ENCODE data around the gene MBP.

The MBP gene

GRCh38 chr18:76983613-76984051 lies 149.0 kb downstream of the MBP start:
- ChIA-PET CTCF (interaction anchor here (0.6 to 8.2 kb wide), 53 partner anchors 8 to 228 kb away, joined by 3 to 190 read pairs (median 6); no protein-coding TSS in a partner anchor), POLR2A (no interaction called here)
- no peak for DNase-seq (ENCODE audit: extremely low spot score)
- TF ChIP-seq, protein P1, sequence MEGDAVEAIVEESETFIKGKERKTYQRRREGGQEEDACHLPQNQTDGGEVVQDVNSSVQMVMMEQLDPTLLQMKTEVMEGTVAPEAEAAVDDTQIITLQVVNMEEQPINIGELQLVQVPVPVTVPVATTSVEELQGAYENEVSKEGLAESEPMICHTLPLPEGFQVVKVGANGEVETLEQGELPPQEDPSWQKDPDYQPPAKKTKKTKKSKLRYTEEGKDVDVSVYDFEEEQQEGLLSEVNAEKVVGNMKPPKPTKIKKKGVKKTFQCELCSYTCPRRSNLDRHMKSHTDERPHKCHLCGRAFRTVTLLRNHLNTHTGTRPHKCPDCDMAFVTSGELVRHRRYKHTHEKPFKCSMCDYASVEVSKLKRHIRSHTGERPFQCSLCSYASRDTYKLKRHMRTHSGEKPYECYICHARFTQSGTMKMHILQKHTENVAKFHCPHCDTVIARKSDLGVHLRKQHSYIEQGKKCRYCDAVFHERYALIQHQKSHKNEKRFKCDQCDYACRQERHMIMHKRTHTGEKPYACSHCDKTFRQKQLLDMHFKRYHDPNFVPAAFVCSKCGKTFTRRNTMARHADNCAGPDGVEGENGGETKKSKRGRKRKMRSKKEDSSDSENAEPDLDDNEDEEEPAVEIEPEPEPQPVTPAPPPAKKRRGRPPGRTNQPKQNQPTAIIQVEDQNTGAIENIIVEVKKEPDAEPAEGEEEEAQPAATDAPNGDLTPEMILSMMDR (IDR thresholded peaks at IDR 0.05; ENCODE audit: control extremely low read depth, extremely low read depth, low read depth, missing control alignments), result peak; percentile 9

DNA sequence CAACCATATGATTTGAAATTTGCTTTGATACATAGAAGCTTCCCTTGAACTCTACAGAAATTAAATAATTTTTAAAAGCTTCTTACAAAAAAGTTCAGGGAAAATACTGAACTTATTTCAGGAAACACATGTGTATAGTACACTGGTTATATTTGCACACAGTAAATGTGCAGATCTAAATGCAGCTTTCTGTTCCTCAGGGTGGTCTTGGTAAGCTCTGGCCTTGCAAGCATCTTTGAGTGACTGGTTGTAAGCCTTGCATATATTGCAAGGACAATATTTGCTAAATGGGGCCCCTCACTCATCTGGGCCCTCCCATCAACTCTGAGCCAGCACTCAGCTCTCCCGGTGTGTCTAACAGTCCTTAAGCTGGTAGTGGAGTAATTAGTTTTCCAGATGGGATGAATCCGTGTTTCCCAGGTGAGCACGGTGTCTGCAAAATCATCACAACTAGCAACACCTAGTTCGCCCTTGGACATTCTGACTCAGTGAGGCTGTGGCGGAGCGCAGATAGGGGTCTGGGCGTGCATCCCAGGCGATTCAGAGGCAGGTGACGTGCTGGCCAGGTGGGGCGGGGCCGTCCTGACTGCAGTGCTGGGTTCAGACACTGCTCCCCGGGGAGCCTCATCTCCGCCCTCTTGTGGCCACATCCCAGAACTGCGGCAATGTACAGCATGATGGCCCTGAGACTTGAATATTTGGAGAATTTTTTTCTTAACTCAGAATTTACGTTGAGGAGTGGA lies 149.6 kb downstream of the MBP start:
- POLR2A ChIA-PET, result no interaction called here
- CTCF ChIA-PET, result interaction anchor here (0.6 to 8.2 kb wide), 63 partner anchors 8 to 228 kb away, joined by 3 to 190 read pairs (median 4); no protein-coding TSS in a partner anchor
- TF ChIP-seq, protein P1 (IDR thresholded peaks at IDR 0.05; ENCODE audit: control extremely low read depth, extremely low read depth, low read depth, missing control alignments), result peak; percentile 92
- peak; percentile 91 for DNase-seq (ENCODE audit: extremely low spot score)

GRCh38 chr18:76982038-76982437 lies 150.5 kb downstream of the MBP start:
- TF ChIP-seq, protein P1 (IDR thresholded peaks at IDR 0.05; ENCODE audit: control extremely low read depth, extremely low read depth, low read depth, missing control alignments), result no peak
- ChIA-PET POLR2A (interaction anchor here (0.6 kb wide), 1 partner anchor 20 kb away, joined by 3 read pairs; no protein-coding TSS in a partner anchor), CTCF (interaction anchor here (0.7 to 8.2 kb wide), 34 partner anchors 7 to 179 kb away, joined by 3 to 190 read pairs (median 10); no protein-coding TSS in a partner anchor)

GRCh38 chr18:76981396-76981968 lies 151.1 kb downstream of the MBP start:
- TF ChIP-seq, protein P1 (IDR thresholded peaks at IDR 0.05; ENCODE audit: control extremely low read depth, extremely low read depth, low read depth, missing control alignments), result peak; percentile 35
- CTCF ChIA-PET, result interaction anchor here (0.7 to 8.2 kb wide), 15 partner anchors 10 to 230 kb away, joined by 3 to 190 read pairs (median 5); no protein-coding TSS in a partner anchor
- peak; percentile 55 for DNase-seq (ENCODE audit: extremely low spot score)
- POLR2A ChIA-PET, result interaction anchor here (0.6 kb wide), 1 partner anchor 19 kb away, joined by 3 read pairs; no protein-coding TSS in a partner anchor

More at GRCh38 chr18:76982038-76982437, 150.5 kb downstream of the MBP start:
- no peak for DNase-seq (ENCODE audit: extremely low spot score)

DNA sequence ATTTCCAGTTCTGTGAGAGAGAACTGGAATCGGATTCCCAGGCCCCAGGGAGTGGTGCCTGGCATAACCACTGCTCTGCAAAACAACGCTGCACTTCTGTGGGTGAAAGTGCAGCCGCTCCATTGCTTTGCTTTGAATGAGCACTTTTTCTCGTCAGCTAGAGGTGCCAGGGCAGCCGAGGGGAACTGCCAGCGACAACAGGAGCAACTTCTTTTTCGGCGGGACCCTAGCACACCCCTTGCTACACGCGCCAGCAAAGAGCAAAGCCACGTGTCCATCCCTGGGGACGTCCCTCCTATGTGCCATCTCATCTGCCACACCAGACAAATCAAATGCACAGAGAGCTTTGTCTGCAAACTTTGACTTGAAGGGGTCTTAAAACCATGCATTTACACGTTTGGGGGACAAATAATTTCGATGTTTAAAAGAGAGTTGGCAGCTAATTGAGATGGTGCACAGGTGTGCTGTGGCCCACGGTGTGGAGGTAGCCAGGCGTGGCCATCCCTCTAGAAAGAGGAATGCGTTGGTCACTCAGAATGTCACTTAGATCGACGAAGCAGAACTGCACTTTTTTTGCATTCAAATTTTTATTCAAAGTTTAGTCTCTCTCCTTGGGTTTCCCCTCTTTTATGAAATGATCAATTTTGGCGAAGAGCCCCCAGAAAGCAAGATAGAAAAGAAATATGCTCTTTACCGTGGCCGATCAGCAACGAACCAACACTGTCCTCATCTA lies 151.8 kb downstream of the MBP start:
- no peak for DNase-seq (ENCODE audit: extremely low spot score)
- ChIA-PET CTCF (interaction anchor here (0.7 to 8.2 kb wide), 14 partner anchors 10 to 231 kb away, joined by 3 to 190 read pairs (median 4); no protein-coding TSS in a partner anchor), POLR2A (no interaction called here)
- TF ChIP-seq, protein P1 (IDR thresholded peaks at IDR 0.05; ENCODE audit: control extremely low read depth, extremely low read depth, low read depth, missing control alignments), result no peak

GRCh38 chr18:76979906-76980305 lies 152.7 kb downstream of the MBP start:
- CTCF ChIA-PET, result interaction anchor here (1.0 to 8.2 kb wide), 5 partner anchors 11 to 177 kb away, joined by 3 to 190 read pairs (median 21); no protein-coding TSS in a partner anchor
- TF ChIP-seq, protein P1 (IDR thresholded peaks at IDR 0.05; ENCODE audit: control extremely low read depth, extremely low read depth, low read depth, missing control alignments), result no peak
- POLR2A ChIA-PET, result no interaction called here
- no peak for DNase-seq (ENCODE audit: extremely low spot score)

Measured in GM10248 (cell line).